SK-N-DZ (cell line): ENCODE data around the gene CBFA2T3.
"Not testable (repeated sequence)": the region's sequence is repeated elsewhere in the genome, so short reads cannot be mapped to it uniquely, and the experiment has no call there.

Experiments
- DNase-seq: peaks from one replicate; pipeline ENCODE4 v3.0.0-alpha.2; 2015; ENCODE audit warnings: low spot score

CBFA2T3 gene

DNA sequence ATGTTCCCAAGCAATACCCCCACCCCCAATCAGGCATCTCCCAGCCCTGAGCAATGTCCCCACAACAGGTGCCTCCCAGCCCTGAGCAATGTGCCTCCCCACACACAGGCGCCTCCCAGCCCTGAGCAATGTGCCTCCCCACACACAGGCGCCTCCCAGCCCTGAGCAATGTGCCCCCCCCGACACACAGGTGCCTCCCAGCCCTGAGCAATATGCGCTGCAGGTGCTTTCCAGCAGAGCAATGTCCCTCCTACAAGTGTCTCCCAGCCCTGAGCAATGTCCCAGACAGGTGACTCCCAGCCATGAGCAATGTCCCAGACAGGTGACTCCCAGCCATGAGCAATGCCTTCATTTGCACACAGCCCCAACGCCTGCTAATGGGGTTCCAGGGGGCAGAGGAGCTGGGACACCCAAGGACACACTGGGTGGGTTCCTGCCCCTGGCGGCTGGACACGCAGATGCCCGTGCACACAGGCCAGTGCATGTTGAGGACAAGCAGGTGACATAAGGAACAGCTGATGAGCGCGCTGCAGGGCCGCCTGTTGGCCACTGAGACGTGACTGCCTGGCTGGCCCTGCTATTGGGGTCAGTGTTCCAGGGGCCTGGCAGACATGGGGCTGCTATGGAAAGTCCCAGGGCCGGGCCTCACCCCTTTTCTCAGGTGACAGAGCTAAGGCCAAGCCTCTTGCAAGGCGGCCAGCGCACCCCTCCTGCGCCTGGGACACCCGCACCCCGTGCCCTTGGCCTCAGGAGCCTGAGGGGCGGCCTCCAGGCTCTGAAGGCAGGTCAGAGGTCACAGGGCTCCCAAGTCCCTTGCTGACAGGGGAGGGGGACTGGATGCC is 83.7 kb downstream of the CBFA2T3 start:
- DNase-seq = no peak

DNA sequence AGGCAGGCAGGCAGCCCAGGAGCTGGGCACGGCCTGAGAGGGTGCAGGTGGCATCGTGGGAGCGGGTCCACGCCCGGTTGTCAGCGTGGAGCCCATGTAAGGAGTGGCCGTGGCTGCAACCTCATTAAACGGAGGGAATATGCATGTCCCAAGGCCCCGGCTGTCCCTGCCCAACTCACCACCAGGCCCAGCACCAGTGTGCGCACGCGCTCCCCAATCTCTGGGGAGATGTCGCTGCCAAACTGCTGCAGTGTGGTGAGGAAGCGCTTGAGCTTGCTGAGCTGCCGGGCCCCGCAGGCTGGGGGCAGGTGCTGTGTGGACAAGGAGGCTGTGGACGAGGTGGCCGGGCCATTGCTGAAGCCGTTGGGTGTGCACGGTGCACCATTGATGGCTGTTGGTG is 84.9 kb downstream of the CBFA2T3 start:
- no peak for DNase-seq

DNA sequence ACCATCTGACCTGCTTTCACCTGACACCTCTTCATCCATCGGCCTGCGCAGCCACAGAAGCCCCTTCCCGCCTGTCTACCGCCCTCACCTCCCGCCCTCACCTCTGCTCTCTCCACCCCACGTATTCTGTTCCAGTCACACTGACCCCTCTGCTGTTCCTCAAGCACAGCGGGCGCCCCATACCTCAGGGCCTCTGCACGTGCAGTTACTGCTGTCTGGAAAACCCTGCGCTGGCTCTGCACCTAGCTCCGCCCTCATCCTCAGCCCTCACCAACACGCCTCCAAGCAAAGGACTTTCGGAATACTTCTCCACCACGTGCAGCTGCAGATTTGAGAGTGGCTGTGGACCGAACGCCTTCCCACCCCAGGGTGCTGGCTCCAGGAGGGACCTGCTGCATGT is 85.9 kb downstream of the CBFA2T3 start:
- no peak for DNase-seq

DNA sequence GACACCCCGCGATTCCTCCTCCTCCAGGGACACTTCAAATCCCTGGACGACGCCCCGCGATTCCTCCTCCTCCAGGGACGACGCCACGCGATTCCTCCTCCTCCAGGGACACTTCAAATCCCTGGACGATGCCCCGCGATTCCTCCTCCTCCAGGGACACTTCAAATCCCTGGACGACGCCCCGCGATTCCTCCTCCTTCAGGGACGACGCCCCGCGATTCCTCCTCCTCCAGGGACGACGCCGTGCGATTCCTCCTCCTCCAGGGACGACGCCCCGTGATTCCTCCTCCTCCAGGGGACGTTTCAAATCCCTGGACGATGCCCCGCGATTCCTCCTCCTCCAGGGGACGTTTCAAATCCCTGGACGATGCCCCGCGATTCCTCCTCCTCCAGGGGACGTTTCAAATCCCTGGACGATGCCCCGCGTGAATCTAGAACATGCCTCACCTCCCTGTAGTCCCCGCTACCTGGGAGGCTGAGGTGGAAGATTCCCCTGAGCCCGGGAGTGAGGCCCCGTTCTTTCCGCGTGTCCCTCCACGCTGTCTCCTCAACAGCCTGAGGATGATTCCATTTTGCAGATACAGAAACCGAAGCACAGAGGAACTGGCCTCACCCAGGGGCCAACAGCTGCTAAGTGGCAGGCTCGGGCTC is 87.2 kb downstream of the CBFA2T3 start:
- DNase-seq = not testable (repeated sequence)

DNA sequence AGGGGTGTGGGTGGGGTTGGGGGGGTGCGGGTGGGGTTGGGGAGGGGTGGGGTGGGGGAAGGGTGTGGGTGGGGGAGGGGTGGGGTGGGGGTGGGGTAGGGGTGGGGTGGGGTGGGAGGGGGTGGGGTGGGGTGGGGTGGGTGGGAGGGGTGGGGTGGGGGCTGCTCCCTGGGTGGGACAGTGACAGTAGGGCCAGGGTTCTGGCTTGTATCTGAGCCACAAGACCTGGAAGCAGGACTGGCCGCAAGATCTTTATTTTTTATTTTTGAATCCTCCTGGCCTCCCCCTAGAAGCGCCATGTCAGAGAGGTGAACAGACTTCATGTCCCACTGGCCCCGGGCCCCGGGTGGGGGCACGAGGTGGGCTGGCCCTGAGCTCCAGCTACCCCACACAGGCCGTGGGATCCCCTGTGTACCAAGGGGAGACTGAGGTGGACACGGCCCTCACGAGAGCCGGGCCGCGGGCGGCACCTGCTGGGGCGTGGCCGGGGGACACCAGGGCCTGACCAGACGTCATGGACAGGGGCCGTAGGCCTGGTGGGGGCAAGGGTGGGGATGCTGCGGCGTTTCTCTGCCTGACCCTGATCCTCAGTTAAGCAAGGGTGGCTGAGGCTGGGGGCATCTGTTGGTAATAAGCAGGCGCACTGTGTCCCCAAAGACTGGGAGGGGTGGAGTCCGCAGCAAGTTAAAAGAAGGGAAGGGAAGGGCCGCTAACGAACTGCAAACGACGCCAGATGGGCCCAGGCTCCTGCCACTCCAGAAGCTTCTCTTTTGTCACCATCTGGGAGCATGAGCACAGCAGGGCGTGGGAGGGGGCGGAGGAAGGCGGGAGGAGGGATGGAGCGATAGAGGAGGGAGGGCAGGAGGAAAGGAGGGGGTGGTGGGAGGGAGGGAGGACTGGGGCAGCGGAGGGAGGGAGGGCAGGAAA is 88.3 kb downstream of the CBFA2T3 start:
- DNase-seq = no peak

DNA sequence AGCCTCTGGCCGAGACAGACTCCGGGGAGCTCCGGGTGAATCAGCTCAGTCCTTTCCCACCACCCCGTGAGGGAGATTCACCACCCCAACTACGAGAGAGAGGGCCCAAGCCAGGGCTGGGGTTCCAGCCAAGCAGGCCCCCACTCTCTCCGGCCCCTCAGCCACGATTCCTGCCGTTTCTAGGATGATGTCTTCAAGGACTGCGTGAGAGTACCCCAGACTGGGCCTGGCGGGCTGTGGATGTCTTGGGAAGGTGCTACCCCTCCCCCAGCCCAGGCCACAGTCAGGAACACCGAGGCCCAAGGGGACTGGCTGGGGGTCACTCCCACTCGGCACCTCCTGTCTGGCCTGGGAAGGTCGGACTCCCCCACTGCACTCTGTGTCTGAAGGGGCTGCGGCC is 89.0 kb downstream of the CBFA2T3 start:
- no peak for DNase-seq

DNA sequence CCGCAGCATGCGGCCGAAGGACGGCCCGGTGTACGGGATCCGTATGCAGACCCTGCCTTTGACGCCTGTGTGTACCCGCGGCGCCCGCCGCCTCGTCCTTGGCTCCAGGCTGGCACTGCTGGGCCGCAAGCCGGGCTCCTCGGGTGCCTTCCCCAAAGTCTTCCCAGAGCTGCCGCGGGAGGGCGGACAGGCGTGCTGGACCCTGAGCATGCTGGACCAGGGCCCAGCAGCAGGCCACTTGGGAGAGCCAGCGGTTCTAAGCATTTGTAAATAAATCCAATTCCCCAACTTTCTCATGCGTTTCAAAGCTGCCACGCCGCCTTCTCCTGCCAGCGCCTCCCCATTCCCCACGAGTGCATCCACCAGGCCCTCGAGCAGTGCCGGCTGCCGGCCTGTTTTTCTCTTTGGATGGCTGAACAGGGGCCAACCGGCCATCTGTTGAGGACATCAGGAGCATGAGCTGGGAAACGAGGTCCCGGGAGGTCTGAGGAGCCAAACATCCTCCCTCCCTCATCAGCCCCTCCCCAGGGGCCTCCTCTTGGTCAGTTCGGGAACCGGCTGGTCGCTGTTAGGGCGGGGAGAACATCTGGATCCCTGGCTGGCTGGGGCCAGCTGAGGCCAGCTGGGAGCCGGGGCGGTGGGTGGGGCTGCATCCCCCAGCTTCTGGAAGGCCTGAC is 90.0 kb downstream of the CBFA2T3 start:
- no peak for DNase-seq

DNA sequence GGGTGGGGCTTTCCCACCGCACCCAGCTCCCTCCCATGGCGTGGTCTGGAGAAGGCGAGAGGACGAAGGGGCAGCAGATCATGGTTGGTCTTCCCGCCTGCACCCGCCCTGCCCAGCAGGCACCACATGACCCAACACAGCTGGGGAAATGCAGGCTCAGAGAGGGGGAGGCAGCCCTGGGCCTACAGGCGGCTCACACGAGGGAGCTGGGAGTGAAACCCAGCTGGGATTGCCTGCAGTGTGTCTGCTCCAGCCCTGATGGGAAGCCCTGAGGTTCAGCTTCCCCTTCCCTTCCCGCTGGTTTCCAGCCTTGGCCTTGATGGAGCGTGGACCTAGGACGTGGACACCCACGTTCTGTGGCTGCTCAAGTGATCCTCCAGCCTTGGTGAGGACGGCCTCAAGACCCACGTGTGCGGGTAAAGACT is 90.6 kb downstream of the CBFA2T3 start:
- DNase-seq = no peak

DNA sequence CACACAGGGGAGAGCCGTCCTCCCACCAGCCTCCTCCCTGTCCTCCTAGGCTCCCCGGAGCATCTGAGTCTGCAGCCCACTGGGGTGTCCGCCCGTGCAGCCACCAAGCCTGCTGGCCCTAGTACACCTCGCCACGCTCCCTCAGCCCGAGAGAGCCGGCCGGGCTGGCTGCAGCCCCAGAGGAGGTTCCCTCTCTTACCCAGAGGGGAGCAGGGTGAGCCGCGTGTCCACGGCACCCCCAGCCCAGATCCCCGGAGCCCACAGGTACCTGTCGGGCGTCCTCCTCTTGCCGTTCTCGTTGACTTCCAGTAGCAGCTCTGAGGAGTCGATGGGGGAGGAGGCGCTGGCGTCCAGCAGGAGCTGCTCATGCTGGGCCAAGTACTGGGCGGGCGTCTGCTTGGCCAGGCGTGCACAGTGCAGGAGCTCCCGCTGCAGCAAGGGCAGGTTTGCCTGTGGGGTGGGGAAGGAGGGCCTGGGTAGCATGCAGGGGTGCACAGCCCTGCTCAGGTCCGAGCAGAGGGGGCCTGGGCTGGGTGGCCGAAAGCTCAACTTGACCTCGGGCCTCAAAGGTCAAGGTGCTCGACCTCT is 91.2 kb downstream of the CBFA2T3 start:
- DNase-seq = no peak

DNA sequence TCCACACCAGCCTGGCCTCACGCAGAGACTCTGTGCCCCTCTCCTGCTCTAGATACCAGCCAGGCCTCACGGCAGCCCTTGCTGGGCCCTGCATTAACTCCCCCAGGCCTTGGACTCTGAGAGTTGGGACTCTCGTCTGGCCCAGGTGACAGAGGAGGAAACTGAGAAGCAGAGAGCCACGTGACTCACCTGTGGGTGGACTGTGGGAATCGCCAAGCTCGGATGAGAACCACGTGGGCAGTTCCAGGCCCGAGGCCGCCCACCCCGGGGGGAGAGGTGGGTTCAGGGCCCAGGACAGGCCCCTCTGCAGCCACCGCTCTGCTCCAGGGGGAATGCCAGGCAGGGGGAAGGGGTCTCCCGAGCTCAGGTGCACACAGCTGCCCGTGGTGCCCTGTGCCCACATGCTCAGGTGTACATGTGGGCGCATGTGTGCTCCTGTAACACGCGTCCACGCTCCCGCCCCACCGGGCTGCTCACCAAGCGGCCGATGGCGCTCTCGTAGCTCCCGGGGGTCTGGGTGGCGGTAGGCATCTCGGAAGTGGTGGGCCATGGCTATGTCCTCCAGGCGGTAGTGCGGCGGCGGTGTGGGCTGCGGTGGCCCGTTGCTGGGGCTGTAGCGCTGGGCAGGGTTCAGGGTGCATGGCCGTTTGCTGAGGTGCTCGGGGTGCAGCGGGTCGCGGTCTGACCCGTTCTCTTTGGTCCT is 92.3 kb downstream of the CBFA2T3 start:
- no peak for DNase-seq

DNA sequence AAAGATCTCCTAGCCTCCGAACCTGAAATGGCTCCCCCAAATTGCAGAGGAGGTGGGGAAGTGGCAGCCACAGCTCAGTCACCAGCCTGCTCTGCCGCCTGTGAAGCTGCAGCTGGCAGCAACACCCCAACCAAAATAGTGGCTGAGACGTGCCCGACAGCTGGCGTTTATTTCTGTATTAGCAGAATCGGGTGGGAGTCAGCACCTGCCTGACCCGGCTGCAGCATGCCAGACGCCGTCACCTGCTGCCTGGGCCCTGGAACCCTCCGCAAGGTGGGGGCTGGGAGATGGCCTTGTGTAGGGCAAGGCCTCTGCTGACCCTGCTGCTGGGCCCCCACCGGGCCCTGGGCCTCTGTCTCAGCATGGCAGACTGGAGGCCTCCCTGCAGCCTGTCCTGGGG is 93.1 kb downstream of the CBFA2T3 start:
- no peak for DNase-seq

DNA sequence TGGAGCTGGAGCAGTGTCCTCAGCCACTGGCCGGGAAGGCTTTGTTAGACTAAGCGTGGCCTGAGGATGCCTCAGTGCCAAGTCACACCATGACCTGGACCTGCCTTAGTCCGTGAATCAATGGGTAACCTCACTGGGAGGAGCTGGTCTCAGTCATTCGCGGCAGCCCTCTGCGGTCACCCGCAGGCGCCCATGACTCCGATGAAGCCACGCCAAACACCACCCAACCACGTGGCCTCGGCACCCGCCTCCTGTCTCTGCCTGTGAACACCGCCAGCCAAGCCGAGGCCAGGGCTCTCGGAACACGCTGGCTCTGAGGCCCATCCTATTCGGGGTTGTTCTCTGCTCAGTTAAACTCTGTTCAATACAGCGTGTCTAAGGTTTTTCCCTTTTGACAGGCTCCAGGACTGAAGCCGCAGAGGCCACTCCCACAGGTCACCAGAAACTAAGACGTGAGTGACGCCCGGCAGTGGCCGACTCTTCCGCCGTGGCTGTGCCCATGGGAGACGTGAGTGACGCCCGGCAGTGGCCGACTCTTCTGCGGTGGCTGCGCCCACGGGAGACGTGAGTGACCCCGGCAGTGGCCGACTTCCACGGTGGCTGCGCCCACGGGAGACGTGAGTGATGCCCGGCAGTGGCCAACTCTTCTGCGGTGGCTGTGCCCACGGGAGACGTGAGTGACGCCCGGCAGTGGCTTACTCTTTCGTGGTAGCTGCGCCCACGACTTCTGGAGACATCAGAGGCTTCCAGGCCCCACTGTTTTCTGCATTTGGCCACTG is 93.7 kb downstream of the CBFA2T3 start:
- DNase-seq = no peak

DNA sequence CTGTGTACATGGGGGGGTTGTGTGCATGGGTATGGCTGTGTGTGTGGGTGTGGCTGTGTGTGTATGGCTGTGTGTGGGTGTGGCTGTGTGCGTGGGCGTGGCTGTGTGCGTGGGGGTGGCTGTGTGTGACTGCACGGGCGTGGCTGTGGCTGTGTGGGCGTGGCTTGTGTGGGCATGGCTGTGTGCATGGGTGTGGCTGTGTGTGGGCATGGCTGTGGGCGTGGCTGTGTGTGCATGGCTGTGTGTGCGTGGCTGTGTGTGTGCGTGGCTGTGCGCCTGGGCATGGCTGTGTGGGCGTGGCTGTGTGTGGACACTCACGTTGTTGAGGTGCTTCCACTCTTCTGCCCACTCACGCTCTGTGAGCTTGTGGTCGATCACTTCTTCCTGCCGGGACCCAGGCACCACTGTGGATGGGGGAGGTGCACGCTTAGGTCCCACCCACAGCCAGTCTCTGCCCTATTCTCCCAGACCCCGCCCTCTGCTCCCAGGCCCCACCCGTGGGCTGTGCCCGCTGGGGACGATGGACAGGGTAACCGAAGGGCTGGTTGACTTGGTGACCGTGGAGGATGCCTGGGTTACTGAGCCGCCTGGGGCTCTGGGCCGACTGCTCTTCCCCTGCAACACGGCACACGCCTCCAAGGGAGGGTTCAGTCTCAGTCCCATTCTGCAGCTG is 94.5 kb downstream of the CBFA2T3 start:
- no peak for DNase-seq

DNA sequence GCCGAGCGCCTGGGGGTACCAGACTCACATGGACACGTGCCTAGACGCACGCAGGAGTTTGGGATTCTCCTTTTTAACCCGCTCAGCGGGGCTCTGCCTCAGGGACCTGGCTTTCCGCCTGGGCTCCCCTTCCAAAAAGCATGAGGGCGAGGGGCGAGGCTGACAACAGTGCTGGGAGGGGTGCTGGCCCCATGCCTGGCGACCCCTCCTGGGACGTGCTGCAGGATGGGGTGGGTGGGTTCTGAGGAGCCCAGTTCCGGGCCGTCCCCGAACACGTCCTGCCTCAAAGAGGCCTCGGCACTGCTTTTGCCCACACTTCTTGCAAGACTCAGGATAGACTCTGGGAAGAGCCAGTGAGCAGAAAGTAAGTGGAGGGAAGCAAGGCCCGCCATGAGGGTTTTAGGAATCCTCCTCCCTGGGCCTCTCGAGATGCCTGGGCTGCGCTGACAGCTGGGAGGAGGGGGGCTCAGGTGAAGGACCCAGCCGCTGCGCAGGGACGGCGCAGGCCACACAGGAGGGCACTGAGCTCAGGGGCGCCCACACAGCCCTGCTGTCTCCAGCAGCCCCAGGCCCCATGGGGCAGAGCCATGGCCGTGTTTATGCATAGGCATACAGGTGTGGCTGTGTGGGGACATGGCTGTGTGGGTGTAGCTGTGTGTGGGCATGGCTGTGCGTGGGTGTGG is 95.2 kb downstream of the CBFA2T3 start:
- DNase-seq = no peak

DNA sequence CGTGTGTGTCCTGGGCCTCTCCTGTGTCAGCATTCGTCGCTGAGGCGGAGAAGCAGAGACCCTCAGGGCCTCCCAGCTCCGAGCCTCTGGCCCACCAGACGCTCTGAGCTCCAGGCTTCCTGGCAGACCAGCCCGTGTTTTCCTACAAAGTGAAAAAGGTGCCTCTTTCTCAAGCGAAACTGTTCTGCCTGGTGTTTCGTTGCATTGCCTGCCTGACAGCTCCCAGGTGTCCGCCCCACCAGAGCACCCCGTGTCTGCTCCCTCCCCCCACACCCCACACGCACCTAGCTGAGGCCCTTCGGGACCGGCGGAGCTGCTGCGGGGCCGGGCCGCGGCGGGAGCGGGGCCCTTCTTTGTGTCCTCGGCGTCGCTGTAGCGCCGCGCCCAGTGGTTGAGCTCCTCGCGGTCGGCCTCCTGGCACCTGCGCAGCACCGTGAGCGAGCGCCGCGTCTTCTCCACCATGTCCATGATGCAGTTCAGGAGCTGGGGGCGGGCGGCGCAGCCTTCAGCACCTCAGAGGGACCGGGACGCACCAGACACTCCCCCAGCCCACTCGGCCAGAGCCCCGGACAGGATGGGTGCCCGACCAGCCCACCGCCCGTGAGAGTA is 95.9 kb downstream of the CBFA2T3 start:
- no peak for DNase-seq

DNA sequence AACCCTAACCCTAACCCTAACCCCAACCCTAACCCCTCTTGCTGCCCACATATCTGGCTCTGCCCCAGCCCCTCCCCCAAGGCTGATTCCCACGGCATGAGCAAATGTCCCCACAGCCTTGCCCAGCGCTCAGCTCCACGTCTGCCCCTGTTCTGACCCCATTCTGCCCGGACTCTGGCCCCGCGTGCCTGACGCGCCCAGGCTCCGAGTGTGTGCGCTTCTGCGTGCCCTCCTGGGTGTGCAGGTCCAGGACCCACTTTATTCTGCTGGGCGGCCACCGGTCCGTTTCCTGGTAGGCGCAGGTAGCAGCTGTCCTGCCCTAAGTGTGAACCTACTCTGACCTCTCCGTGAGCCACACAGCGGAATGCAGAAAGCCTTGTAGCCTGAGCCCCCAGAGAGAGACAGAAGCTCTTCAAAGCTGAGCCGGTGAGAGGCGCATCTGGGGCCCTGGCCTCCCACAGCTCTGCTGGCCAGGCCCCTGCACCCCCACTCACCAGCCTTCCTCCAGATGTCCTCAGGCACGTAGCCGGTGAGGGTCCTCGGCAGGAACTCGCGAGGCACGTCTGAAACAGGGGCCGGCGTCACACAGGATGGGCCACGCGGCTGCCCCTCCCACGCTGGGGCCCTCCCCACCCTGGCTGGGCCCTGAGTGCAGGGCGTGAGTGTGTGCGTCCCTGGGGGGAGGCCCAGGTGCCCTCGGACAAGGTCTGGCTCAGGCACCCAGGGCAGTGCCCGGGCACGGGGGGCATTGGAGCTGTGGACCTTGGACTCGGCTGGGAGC is 96.6 kb downstream of the CBFA2T3 start:
- DNase-seq = no peak

DNA sequence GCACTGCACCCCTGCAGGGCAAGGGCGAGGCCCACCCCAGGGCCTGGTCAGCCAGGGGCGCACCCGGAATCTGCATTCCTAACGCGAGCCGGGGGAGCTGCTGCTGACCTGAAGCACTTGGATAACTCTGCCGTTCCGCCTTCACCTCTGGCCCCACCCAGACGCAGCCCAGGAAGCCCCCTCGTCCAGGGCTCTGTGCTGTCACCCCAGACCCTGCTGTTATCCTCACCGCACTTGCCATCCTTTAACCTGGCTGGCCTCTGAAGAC is 97.3 kb downstream of the CBFA2T3 start:
- DNase-seq = no peak
